ENCODE data around the gene MDFI. TPM values are rescaled to one million over a fixed set of nuclear protein-coding genes. Genes with fewer than 3 reads are reported as not detected.

The MDFI gene
- total RNA-seq, 1 donor from 2014 or later, result 67.7 TPM

DNA sequence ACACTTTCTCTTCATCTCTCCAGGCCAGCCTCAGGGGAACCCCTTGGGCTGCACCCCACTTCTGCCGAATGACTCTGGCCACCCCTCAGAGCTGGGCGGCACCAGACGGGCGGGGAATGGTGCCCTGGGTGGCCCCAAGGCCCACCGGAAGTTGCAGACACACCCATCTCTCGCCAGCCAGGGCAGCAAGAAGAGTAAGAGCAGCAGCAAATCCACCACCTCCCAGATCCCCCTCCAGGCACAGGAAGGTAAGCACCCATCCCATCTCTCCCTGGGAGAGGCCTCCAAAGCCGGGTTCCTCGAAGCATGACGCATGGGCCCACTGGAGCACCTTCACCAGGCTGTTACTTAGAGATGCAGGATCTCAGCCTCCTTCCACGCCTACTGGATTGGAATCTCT lies 11.3 kb downstream of the MDFI start:
- DNase-seq (ENCODE audit: low spot score), result no peak

DNA sequence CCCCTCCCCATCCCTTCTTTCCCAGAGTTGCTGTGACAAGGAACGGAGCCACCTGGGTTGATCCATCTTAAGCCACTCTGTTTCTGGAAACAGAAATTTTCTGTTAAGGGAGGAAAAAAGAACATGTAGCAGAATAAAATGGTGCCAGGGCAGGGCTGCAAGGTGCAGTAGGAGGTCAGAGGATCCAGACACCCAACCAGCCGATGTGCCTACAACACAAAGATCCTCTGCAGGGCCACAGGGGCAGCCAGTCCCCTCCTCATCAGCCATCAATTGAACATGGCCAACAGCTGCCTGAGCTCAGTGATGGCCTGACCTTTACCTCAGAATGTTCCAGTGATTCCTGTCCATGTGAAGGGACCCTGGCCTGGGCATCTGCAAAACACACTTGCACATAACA lies 11.9 kb downstream of the MDFI start:
- DNase-seq (ENCODE audit: low spot score), result no peak

DNA sequence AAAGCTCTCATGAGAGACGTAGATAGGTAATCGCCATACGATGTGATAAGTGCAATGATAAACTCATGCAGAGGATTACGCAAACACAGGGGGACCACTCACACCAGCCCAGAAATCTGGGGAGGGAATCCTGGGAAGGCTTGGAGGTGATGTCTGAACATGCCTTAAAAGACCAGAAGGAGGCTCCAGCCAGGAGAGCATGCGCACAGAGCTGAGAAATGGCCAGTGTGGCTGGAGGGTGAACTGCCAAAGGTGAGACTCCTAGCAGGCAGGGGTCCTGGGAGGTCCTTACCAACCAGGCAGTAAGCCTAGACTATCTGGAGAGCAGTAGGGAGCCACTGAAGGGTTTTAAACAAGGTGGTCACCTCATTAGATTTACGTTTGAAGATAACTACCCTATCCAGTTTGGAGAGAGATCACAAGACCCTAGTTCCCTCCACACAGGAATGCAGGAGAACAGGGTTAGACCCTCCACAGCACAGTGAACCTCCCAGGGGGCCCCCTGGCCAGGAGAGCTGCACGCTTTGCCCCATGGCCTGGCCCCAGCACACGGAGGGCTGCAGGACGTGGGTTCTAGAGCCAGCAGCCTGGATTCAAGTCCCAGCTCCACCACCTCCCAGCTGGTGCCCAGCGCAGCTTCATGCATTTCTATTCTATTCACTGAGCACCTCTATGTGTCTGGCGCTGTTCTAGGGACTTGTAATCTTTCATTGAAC lies 13.1 kb downstream of the MDFI start:
- no peak for DNase-seq (ENCODE audit: low spot score)

- DNase-seq (ENCODE audit: low spot score), result no peak
These were observed 13.8 kb downstream of the MDFI start for GRCh38 chr6:41651962-41652657.

GRCh38 chr6:41652866-41653652 lies 14.8 kb downstream of the MDFI start:
- DNase-seq (ENCODE audit: low spot score), result peak; percentile 57

DNA sequence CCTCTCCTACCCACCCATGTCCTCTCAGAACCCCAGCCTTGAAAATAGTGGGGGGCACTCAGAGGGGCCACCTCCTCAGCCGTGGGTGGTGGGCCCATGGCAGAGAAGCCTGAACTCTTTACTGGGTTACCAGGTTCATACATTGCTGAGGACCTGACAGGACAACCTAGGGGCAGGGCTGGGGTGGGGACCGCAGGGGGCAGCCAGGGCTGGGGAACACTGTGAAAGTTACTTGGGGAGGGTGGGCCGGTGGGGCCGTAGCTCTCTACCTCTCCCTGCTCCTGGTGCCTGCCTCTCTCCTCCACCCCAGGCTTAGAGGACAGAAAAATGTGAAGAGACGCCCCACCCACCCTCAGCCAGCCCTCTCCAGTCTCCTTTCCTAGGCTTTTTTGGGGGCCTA lies 15.4 kb downstream of the MDFI start:
- DNase-seq (ENCODE audit: low spot score), result no peak

- DNase-seq (ENCODE audit: low spot score), result no peak
These were observed 16.0 kb downstream of the MDFI start for GRCh38 chr6:41654151-41654697.

DNA sequence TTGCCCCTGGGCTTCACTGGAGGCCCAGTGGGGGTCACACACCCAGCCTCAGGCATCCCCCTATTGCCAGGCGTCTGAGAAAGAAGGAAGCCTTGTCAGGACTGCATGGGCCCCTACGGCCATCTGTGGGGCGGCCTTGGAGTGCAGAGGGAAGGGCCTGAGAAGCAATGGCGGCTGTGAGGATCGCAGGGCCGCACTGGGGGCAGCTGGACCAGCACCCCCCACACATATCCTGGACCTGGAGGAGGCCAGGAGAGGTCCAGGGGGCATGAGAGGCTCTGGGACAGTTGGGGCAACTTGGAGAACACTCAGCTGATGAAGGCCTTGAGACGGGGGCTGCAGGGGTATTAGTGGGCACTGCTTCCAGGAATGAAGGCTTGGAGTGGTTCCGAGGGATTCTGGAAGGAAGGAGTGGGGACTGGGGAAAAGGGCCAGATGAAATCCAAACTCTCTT lies 16.5 kb downstream of the MDFI start:
- no peak for DNase-seq (ENCODE audit: low spot score)

DNA sequence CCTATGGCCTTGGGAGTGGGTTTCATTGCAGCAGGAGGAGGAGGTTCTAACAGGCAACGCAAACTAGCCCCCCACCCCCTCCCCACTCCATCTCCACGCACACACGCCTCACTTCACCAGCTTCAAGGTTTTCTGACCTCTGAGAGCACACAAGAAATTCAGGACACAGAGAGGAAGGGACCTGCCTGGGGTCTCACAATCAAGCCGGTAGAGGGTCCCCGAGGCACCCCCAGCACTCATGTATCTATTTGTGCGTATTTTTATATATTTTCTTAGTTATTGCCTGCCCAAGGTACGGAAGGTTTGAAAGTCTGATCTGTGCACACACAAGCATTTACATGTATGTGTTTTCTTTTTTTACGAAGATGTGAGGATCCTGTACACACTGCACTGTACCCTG lies 16.9 kb downstream of the MDFI start:
- DNase-seq (ENCODE audit: low spot score), result no peak

DNA sequence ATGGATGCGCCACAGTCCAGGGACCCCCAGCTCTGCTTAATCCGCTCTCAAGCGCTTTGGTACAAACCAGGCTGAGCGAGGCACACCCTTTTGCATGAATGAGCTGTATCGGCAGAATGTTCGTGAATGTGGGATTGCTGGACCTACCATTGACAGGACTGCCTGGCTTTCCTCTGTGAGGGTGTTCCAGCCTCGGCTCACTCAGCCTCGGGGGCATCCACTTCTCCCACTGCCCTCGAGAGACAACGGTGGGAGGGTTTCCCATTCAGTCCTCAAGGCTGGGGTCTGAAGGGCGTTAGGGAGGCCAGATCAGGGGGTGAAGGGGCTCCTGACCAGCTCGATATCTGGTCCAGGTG lies 17.4 kb downstream of the MDFI start:
- peak; percentile 56 for DNase-seq (ENCODE audit: low spot score)

GRCh38 chr6:41656002-41656691 lies 17.9 kb downstream of the MDFI start:
- peak; percentile 73 for DNase-seq (ENCODE audit: low spot score)

- no peak for DNase-seq (ENCODE audit: low spot score)
These were observed 19.1 kb downstream of the MDFI start for GRCh38 chr6:41657131-41658094.

GRCh38 chr6:41658636-41659035 lies 20.4 kb downstream of the MDFI start:
- DNase-seq (ENCODE audit: low spot score), result no peak

DNA sequence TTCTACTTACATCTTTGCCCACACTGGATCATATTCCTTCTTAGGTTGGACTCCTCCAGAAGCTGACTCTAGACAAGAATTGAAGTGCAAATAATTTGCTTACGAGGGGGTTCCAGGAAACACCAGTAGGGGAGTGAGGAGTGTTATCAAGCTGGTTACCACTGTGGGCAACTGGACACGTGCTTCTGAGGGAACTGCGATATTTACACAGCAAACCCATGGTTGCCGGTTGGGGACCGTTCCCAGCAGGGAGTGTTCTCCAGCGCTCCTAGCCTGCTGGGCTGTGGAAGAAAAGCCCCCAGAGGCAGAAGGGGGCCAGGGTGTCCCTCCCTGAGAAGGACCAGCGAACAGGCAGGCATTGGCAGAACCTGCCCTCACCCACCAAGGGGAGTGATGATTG lies 21.7 kb downstream of the MDFI start:
- no peak for DNase-seq (ENCODE audit: low spot score)

DNA sequence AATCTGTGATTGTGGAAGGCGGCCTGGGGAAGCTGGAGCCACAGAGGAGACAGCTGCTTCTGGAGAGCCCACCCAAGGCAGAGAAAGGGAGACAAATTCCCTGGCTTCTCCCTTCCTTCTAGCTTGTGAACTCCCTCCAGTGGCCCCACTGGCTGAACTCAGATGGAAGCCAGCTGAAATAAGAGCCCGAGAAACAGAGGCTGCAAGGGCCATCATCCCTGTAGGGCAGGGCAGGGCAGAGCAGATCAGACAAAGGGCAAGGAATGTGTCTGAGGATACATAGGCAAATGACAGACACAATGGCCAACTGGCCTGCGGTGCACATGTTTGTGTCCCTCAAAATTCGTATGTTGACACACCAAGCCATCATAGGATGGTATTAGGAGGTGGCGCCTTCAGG lies 25.3 kb downstream of the MDFI start:
- DNase-seq (ENCODE audit: low spot score), result no peak

DNA sequence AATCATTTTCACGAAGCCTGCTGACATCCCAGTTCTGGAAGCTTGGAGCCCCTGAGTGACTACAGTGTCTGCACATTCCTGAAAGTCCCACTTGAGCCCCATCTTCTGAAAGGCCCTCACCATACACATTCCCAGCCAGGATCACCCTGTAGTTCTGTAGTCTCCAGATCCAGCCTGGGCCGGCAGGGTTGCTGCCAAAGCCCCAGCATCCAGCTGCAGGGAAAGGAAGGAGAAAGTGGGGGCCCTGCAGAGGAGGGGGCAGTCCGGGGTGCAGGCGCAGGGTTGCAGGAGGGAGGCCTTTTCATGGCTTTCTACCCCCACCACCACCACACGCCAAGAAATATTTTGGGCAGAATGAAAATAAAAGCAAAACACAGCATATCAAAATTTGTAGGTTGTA lies 26.0 kb downstream of the MDFI start:
- DNase-seq (ENCODE audit: low spot score), result no peak

DNA sequence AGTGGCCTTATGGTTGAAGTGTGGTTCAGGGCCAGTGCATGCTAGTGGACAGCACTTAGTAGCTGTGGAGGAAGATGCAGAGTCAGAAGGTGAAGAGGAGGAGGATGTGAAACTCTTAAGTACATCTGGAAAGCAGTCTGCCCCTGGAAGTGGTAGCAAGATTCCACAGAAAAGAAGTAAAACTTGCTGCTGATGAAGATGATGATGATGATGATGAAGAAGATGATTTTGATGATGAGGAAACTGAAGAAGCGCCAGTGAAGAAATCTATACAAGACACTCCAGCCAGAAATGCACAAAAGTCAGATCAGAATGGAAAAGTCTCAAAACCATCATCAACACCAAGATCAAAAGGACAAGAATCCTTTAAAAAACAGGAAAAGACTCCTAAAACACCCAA lies 28.9 kb downstream of the MDFI start:
- no peak for DNase-seq (ENCODE audit: low spot score)

DNA sequence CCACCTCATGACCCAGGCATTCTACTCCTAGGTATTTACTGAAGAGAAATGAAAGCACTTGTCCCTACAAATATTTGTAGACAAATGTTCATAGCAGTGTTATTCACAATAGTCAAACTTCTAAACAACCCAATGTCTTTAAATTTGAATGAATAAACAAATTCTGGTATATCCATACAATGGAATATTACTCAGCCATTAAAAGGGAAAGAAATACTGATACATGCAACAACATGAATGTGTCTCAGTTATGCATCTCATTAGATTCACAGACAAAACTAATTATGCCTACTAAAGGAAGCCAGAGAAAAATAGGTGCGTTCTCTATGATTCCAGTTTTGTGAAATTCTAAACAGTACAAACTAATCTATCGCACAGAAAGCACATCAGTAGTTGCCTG lies 30.7 kb downstream of the MDFI start:
- no peak for DNase-seq (ENCODE audit: low spot score)

- no peak for DNase-seq (ENCODE audit: low spot score)
These were observed 32.6 kb downstream of the MDFI start for GRCh38 chr6:41670703-41671360.

DNA sequence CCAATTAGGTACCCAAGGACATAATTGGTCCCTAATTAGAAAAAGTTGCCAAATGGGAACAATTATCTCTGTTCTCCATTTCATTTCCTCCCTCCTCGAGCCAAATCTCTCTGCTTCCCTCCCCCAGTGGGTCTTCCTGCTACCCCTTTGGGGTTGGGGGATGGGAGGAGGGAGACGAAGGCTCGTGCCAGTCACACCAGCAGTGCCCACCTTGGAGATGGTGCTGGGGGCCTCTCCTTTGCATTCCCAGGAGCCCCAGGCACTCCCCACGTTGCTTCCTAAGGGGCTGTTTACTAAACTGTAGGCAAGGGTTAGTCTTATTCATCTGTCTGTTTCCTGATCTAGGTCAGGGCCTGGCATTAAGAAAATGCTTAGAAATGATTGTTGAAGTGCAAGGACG lies 33.1 kb downstream of the MDFI start:
- DNase-seq (ENCODE audit: low spot score), result no peak
